H1 (cell line): ENCODE results near the gene CRYGS. TPM values are rescaled to one million over a fixed set of nuclear protein-coding genes. Genes with fewer than 3 reads are reported as not detected.

Source experiments
- MAFK ChIP-seq: IDR thresholded peaks from 2 replicates; pipeline ENCODE4 v1.6.1; 2012; ENCODE audit warnings: low read depth, mild to moderate bottlenecking, improper control_type of control experiment, low read length
- polyA plus RNA-seq, 7 experiments: library from polyadenylated mRNA; depleted of rRNA in 3 of 7; stranded (reverse) in 5 of 7; unstranded in 2 of 7; fragments of >200 nt in 5 of 7; fragments of 200-250 nt in 2 of 7; gene quantifications; 1 replicate in 5 of 7; 2 replicates in 1 of 7; 4 replicates in 1 of 7; pipeline versions ENCODE4 v1.2.1 to v1.2.3, GENCODE V29; 2011 to 2013; ENCODE audit warnings: missing spikeins in 2 of 7, mixed read lengths in 2 of 7
- total RNA-seq: library from RNA; stranded (reverse); fragmentation: NEBNext Ultra II Directional; extraction: Animal tissue kit (Norgen Biotek cat#: 25700); gene quantifications from 2 replicates; pipeline ENCODE4 v1.2.1, GENCODE V29; 2021

The CRYGS gene
- total and polyA plus RNA-seq, 2 of the 8 experiments (the other 6 are each of a cell fraction or from before 2014, with no cell fraction given) = 1.5 to 1.8 TPM

DNA sequence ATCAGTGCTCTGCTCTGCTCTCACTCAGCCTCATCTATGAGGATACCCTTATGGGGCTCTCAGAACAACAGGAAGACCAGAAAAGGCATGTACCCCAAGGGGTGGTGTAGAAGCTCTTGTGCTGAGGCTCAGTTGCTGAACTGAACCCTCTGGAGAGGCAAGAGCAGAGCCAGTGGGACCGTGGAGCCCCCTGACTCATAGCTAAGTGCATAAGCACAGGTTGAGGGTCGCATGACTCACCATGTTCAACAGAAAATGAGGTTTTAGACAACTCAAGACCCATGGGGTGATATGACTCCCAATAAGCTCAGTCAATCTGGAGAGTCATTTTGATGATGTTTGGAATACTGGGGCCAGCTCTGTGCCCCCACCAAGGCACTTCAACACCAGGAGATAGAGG lies 37.3 kb downstream of the CRYGS start (continued):
- no peak for TF ChIP-seq MAFK
- TF ChIP-seq, all 59 proteins: peak for 0
